H1 (cell line): ENCODE results near the gene CDH26. TPM values are rescaled to one million over a fixed set of nuclear protein-coding genes. Genes with fewer than 3 reads are reported as not detected.

ENCODE experiments used
- CBX5 ChIP-seq: fragments of 300-800, 300-1000 bp; sonication (generic); IDR thresholded peaks from 2 replicates; pipeline ENCODE4 v1.7.1; 2016; ENCODE audit warnings: antibody characterized with exemption, low read length, low read depth
- CEBPB ChIP-seq: IDR thresholded peaks from 2 replicates; pipeline ENCODE4 v1.6.1; 2012; ENCODE audit warnings: low read depth, low read length
- CHD7 ChIP-seq: fragments of 300-600 bp; sonication (generic); IDR thresholded peaks from 2 replicates; pipeline ENCODE4 v1.7.1; 2012; ENCODE audit warnings: low read length, moderate library complexity, mild to moderate bottlenecking, inconsistent platforms; ENCODE audit not compliant: insufficient replicate concordance
- CTBP2 ChIP-seq: IDR thresholded peaks from 2 replicates; pipeline ENCODE4 v1.7.0; 2011; ENCODE audit warnings: borderline replicate concordance, mild to moderate bottlenecking, moderate library complexity, mixed read lengths, low read length; ENCODE audit not compliant: insufficient read depth, insufficient read length
- JUND ChIP-seq: IDR thresholded peaks from 2 replicates; pipeline ENCODE4 v1.6.1; 2011; ENCODE audit warnings: mild to moderate bottlenecking, improper control_type of control experiment, low read length
- PHF8 ChIP-seq: fragments of 200-600 bp; sonication (generic); conservative IDR thresholded peaks from 2 replicates; pipeline ENCODE4 v1.7.1; 2012; ENCODE audit warnings: low read depth, mild to moderate bottlenecking, inconsistent platforms, low read length, moderate library complexity
- POLR2A ChIP-seq, 2 experiments: IDR thresholded peaks; 1 replicate in 1 of 2; 2 replicates in 1 of 2; pipeline ENCODE4 v1.6.1; 2011; ENCODE audit warnings: low read depth in 2 of 2, low read length in 2 of 2, mild to moderate bottlenecking in 2 of 2; ENCODE audit errors: control extremely low read depth in 1 of 2
- POU5F1 ChIP-seq: IDR thresholded peaks from 2 replicates; pipeline ENCODE4 v1.6.1; 2011; ENCODE audit warnings: low read depth, mild to moderate bottlenecking, low read length, moderate library complexity
- RFX5 ChIP-seq: IDR thresholded peaks from 2 replicates; pipeline ENCODE4 v1.6.1; 2011; ENCODE audit warnings: low read depth, low read length, improper control_type of control experiment, borderline replicate concordance
- SAP30 ChIP-seq: fragments of 300-600 bp; sonication (generic); IDR thresholded peaks from 2 replicates; pipeline ENCODE4 v1.7.1; 2012; ENCODE audit warnings: low read length, moderate library complexity, mild to moderate bottlenecking, inconsistent platforms; ENCODE audit not compliant: insufficient read depth, insufficient replicate concordance
- SIN3A ChIP-seq, 2 experiments: IDR thresholded peaks in 1 of 2; conservative IDR thresholded peaks in 1 of 2; 2 replicates each; pipeline ENCODE4 v1.6.1; 2011 to 2012; ENCODE audit warnings: low read length in 2 of 2, improper control_type of control experiment in 1 of 2, low read depth in 1 of 2, mild to moderate bottlenecking in 1 of 2
- TBP ChIP-seq: IDR thresholded peaks from 2 replicates; pipeline ENCODE4 v1.6.1; 2011; ENCODE audit warnings: low read depth, low read length, improper control_type of control experiment
- polyA plus RNA-seq, 7 experiments: library from polyadenylated mRNA; depleted of rRNA in 3 of 7; stranded (reverse) in 5 of 7; unstranded in 2 of 7; fragments of >200 nt in 5 of 7; fragments of 200-250 nt in 2 of 7; gene quantifications; 1 replicate in 5 of 7; 2 replicates in 1 of 7; 4 replicates in 1 of 7; pipeline versions ENCODE4 v1.2.1 to v1.2.3, GENCODE V29; 2011 to 2013; ENCODE audit warnings: missing spikeins in 2 of 7, mixed read lengths in 2 of 7
- total RNA-seq: library from RNA; stranded (reverse); fragmentation: NEBNext Ultra II Directional; extraction: Animal tissue kit (Norgen Biotek cat#: 25700); gene quantifications from 2 replicates; pipeline ENCODE4 v1.2.1, GENCODE V29; 2021

Gene CDH26
- total and polyA plus RNA-seq, 2 of the 8 experiments (the other 6 are each of a cell fraction or from before 2014, with no cell fraction given): 1.5 to 1.7 TPM

GRCh38 chr20:59936409-59936808, 21.8 kb upstream of the CDH26 start (continued):
- no peak for TF ChIP-seq CHD7
- no peak for TF ChIP-seq SIN3A (conservative IDR thresholded peaks at IDR 0.05 in 1 of 2, IDR thresholded peaks at IDR 0.05 in 1 of 2; ENCODE audit: low read depth in 1 of 2, low read length in 2 of 2)
- TF ChIP-seq CBX5: no peak
- no peak for TF ChIP-seq SAP30
- TF ChIP-seq JUND: no peak
- TF ChIP-seq TBP: no peak
- no peak for TF ChIP-seq POLR2A (IDR thresholded peaks at IDR 0.05; ENCODE audit: control extremely low read depth in 1 of 2, low read depth in 2 of 2, low read length in 2 of 2)
- TF ChIP-seq PHF8: no peak
- no peak for TF ChIP-seq POU5F1
- TF ChIP-seq RFX5: no peak
- TF ChIP-seq CEBPB: no peak
- no peak for TF ChIP-seq CTBP2
